Caco-2 (cell line): ENCODE results near the gene VKORC1L1. TPM values are rescaled to one million over a fixed set of nuclear protein-coding genes. Genes with fewer than 3 reads are reported as not detected.

Source experiments
- BruUV-seq: library from RNA; stranded (reverse); fragments of 400-500 nt; replicated peaks from 2 replicates; lab custom pipeline; 2021; lab: Mats Ljungman, UMichigan
- CTCF ChIA-PET: fragments of 300-600 bp; sonication (Branson Sonifier 250); formaldehyde crosslinking; loops from one replicate; lab custom pipeline; 2022; ENCODE audit warnings: antibody characterized with exemption; lab: Charles Lee
- POLR2A ChIA-PET: fragments of 300-600 bp; sonication (Branson Sonifier 250); formaldehyde crosslinking; loops from one replicate; lab custom pipeline; 2022; ENCODE audit warnings: antibody characterized with exemption; lab: Charles Lee
- DNase-seq, 2 experiments: peaks; one replicate each; pipeline versions ENCODE4 v3.0.0 to v3.0.0-alpha.2; 2020 to 2022
- H3K27me3 ChIP-seq: replicated peaks from 2 replicates; pipeline ENCODE4 v1.6.0; 2011; ENCODE audit warnings: low read length; ENCODE audit not compliant: control insufficient read depth, insufficient read depth
- H3K36me3 ChIP-seq: 2 replicates; pipeline ENCODE4 v1.5.1; 2011; ENCODE audit warnings: low read length; ENCODE audit not compliant: control insufficient read depth, insufficient read depth
- H3K4me1 ChIP-seq: fragments of 250-450 bp; sonication (Bioruptor Pico); 2 replicates; pipeline ENCODE4 v1.5.1; 2020; ENCODE audit warnings: mild to moderate bottlenecking
- H3K4me3 ChIP-seq: 2 replicates; pipeline ENCODE4 v1.5.1; 2011; ENCODE audit warnings: low read depth, mild to moderate bottlenecking, control low read depth, low read length
- H3K9me3 ChIP-seq: fragments of 250-450 bp; sonication (Bioruptor Pico); 2 replicates; pipeline ENCODE4 v1.5.1; 2020; ENCODE audit warnings: mild to moderate bottlenecking, moderate library complexity
- H3K27ac Mint-ChIP-seq: one replicate; pipeline ENCODE4 v1.8.0; 2022; ENCODE audit warnings: mixed read lengths; ENCODE audit not compliant: unreplicated experiment
- H3K27me3 Mint-ChIP-seq: one replicate; pipeline ENCODE4 v1.8.0; 2022; ENCODE audit warnings: mixed read lengths; ENCODE audit not compliant: insufficient read depth, unreplicated experiment
- H3K36me3 Mint-ChIP-seq: one replicate; pipeline ENCODE4 v1.8.0; 2022; ENCODE audit warnings: mild to moderate bottlenecking, mixed read lengths; ENCODE audit not compliant: insufficient read depth, unreplicated experiment
- H3K4me1 Mint-ChIP-seq: one replicate; pipeline ENCODE4 v1.8.0; 2022; ENCODE audit warnings: low read depth, mixed read lengths; ENCODE audit not compliant: unreplicated experiment
- H3K4me3 Mint-ChIP-seq: one replicate; pipeline ENCODE4 v1.8.0; 2022; ENCODE audit warnings: mild to moderate bottlenecking, moderate library complexity, mixed read lengths; ENCODE audit not compliant: unreplicated experiment
- H3K9me3 Mint-ChIP-seq: one replicate; pipeline ENCODE4 v1.8.0; 2022; ENCODE audit warnings: mixed read lengths; ENCODE audit not compliant: unreplicated experiment
- CTCF ChIP-seq, 2 experiments: fragments of 200-600 bp in 1 of 2; IDR thresholded peaks; 1 replicate in 1 of 2; 2 replicates in 1 of 2; pipeline versions ENCODE4 v1.5.1 to v1.8.0; 2011 to 2022; ENCODE audit warnings: antibody characterized with exemption in 1 of 2, control low read depth in 1 of 2, inconsistent platforms in 1 of 2, low read depth in 1 of 2, low read length in 1 of 2, mild to moderate bottlenecking in 1 of 2, moderate library complexity in 1 of 2; ENCODE audit not compliant: insufficient read depth in 1 of 2, severe bottlenecking in 1 of 2, unreplicated experiment in 1 of 2
- intact Hi-C: fragments of 100-400 bp; cut with micrococcal nuclease; formaldehyde crosslinking; loops from one replicate; pipeline ENCODE4 v1.10.0; 2022; ENCODE audit not compliant: unreplicated experiment
- total RNA-seq: library from RNA; stranded (reverse); gene quantifications from 2 replicates; pipeline ENCODE4 v1.2.3, GENCODE V29; 2022

VKORC1L1 gene
- total RNA-seq, 1 experiment from 2014 or later, result 35.2 TPM

DNA sequence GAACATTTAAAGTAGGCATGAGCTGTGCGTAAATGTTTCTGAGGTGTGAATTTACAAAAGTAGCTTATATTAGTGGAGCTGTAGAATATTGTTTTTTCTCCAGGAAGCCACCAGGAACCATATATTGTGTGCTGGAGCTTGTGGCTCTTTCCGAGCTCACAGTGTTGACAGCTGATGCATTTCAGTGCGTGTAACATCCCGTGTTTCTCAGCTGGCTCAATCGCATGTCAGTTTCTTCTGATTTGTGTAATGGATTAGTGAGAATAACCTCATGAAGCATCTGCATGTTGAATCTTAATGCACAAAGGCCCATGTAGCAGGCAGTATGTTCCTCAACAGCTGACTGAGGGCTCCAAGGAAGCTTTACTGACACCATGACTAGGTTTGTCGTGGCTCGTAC is 39.4 kb downstream of the VKORC1L1 start:
- Histone ChIP-seq H3K27me3 (no peaks in the 10 kb centered on the region), H3K4me3 (no peak overlapping the region), H3K4me1 (no peaks in the 10 kb centered on the region), H3K9me3 (no peaks in the 10 kb centered on the region), H3K36me3 (no peaks in the 10 kb centered on the region)
- intact Hi-C loops, result no loop called here
- Mint-ChIP-seq H3K36me3 (peaks cover 6% of the 10 kb centered on the region), H3K9me3 (no peaks in the 10 kb centered on the region), H3K4me3 (no peak overlapping the region), H3K27me3 (no peaks in the 10 kb centered on the region), H3K27ac (no peak overlapping the region), H3K4me1 (no peaks in the 10 kb centered on the region)
- ChIA-PET POLR2A (no interaction called here), CTCF (no interaction called here)
- DNase-seq, result no peak
- no peak for TF ChIP-seq CTCF (IDR thresholded peaks at IDR 0.05; ENCODE audit: insufficient read depth in 1 of 2, low read depth in 1 of 2, low read length in 1 of 2, severe bottlenecking in 1 of 2, unreplicated experiment in 1 of 2)
- no TSS peak for BruUV-seq

GRCh38 chr7:65915921-65916657 is 43.2 kb downstream of the VKORC1L1 start:
- no peaks in the 10 kb centered on the region for H3K9me3 Mint-ChIP-seq
- no peak overlapping the region for H3K27ac Mint-ChIP-seq
- intact Hi-C loops, result no loop called here
- H3K4me1 Mint-ChIP-seq, result no peaks in the 10 kb centered on the region
- TF ChIP-seq CTCF (IDR thresholded peaks at IDR 0.05; ENCODE audit: insufficient read depth in 1 of 2, low read depth in 1 of 2, low read length in 1 of 2, severe bottlenecking in 1 of 2, unreplicated experiment in 1 of 2), result no peak
- no TSS peak for BruUV-seq
- H3K9me3 ChIP-seq, result no peaks in the 10 kb centered on the region
- peaks cover 6% of the 10 kb centered on the region for H3K36me3 Mint-ChIP-seq
- no peak for DNase-seq
- H3K36me3 ChIP-seq, result no peaks in the 10 kb centered on the region
- no peaks in the 10 kb centered on the region for H3K27me3 Mint-ChIP-seq
- ChIA-PET CTCF (interaction anchor here (0.6 to 0.7 kb wide), 2 partner anchors 16 to 74 kb away, joined by 3 read pairs; no protein-coding TSS in a partner anchor), POLR2A (no interaction called here)
- no peaks in the 10 kb centered on the region for H3K4me1 ChIP-seq
- no peaks in the 10 kb centered on the region for H3K27me3 ChIP-seq
- no peak overlapping the region for H3K4me3 Mint-ChIP-seq
- H3K4me3 ChIP-seq, result no peak overlapping the region

DNA sequence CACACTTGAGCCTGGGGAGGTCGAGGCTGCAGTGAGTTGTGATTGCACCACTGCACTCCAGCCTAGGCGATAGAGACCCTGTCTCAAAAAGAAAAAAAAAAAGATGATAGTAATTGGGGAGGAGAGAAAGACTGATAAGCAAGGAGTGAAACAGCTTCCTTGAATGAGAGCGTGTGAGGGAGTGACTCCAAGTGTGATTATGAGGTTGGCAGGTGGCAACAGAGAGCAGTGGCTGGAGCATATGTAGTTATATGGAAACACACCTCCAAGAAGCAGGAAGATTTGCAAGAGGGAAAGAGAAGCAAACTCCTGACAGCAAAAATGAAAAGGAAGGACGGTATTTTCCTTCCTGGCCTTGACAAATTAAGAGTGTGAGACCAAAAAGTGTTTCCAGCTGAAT is 50.4 kb downstream of the VKORC1L1 start:
- Mint-ChIP-seq H3K4me1 (peaks cover 19% of the 10 kb centered on the region), H3K9me3 (no peaks in the 10 kb centered on the region), H3K4me3 (no peak overlapping the region), H3K27ac (no peak overlapping the region), H3K27me3 (no peaks in the 10 kb centered on the region), H3K36me3 (no peaks in the 10 kb centered on the region)
- Histone ChIP-seq H3K36me3 (no peaks in the 10 kb centered on the region), H3K9me3 (no peaks in the 10 kb centered on the region), H3K4me1 (peaks cover 29% of the 10 kb centered on the region), H3K4me3 (no peak overlapping the region), H3K27me3 (no peaks in the 10 kb centered on the region)
- CTCF ChIA-PET, result no interaction called here
- POLR2A ChIA-PET, result no interaction called here
- BruUV-seq, result no TSS peak
- TF ChIP-seq CTCF (IDR thresholded peaks at IDR 0.05; ENCODE audit: insufficient read depth in 1 of 2, low read depth in 1 of 2, low read length in 1 of 2, severe bottlenecking in 1 of 2, unreplicated experiment in 1 of 2), result no peak
- intact Hi-C loops, result no loop called here
- no peak for DNase-seq
